Measurements from ENCODE around the gene GALNT9. TPM values are rescaled to one million over a fixed set of nuclear protein-coding genes. Genes with fewer than 3 reads are reported as not detected.

GALNT9 gene
- total RNA-seq, 2 donors from 2014 or later, result 4.0 to 10.8 TPM

DNA sequence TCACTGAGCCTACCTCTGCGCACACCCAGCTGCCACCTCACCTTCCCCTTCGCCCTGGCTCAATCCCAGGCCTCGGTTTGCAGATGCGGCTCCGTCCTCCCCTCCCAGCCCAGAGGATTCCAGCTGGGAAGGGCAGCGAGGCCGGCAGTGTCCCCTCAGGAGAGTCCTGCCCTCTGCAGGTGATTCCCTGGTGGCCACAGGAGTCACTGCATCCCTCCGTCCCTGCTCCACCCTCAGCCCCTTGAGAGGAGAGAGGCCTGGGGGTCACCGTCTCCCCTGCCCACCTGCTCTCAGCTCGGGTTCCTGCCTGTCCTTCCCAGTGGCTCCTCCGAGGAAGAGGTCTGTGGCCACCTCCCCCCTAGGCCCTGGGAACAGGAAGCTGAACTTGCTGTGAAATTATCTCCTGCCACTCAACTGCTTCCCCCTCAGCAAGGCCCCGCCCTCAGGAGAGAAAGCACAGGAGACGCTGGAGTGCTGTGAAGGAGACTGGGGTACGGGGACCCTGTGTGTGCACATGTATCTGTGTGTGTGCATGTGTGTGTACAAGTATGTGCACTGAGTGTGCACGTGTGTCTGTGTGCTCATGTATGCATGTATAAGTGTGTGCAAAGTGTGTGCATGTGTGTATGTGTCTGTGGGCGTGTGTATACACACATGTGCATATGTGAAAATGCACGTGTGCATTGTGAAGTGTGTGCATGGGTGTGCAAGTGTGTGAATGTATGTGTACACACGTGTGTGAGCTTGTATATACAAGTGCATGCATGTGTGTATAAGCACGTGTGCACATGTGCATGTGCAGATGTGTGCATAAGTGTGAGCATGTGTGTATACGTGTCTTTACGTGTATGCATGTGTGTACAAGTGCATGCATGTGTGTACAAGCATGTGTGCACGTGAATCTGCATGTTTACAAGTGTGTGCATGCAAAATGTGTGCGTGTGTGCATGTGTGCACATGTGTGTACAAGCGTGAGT, 13.2 kb upstream of the GALNT9 start:
- Histone ChIP-seq H3K27ac (no peak overlapping the region), H3K4me3 (no peak overlapping the region), H3K36me3 (no peaks in the 10 kb centered on the region), H3K4me1 (no peaks in the 10 kb centered on the region), H3K27me3 (no peaks in the 10 kb centered on the region), H3K9me3 (no peaks in the 10 kb centered on the region)
- no peak for DNase-seq (ENCODE audit: low spot score)
- TF ChIP-seq, protein P1, sequence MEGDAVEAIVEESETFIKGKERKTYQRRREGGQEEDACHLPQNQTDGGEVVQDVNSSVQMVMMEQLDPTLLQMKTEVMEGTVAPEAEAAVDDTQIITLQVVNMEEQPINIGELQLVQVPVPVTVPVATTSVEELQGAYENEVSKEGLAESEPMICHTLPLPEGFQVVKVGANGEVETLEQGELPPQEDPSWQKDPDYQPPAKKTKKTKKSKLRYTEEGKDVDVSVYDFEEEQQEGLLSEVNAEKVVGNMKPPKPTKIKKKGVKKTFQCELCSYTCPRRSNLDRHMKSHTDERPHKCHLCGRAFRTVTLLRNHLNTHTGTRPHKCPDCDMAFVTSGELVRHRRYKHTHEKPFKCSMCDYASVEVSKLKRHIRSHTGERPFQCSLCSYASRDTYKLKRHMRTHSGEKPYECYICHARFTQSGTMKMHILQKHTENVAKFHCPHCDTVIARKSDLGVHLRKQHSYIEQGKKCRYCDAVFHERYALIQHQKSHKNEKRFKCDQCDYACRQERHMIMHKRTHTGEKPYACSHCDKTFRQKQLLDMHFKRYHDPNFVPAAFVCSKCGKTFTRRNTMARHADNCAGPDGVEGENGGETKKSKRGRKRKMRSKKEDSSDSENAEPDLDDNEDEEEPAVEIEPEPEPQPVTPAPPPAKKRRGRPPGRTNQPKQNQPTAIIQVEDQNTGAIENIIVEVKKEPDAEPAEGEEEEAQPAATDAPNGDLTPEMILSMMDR (IDR thresholded peaks at IDR 0.05), result no peak

DNA sequence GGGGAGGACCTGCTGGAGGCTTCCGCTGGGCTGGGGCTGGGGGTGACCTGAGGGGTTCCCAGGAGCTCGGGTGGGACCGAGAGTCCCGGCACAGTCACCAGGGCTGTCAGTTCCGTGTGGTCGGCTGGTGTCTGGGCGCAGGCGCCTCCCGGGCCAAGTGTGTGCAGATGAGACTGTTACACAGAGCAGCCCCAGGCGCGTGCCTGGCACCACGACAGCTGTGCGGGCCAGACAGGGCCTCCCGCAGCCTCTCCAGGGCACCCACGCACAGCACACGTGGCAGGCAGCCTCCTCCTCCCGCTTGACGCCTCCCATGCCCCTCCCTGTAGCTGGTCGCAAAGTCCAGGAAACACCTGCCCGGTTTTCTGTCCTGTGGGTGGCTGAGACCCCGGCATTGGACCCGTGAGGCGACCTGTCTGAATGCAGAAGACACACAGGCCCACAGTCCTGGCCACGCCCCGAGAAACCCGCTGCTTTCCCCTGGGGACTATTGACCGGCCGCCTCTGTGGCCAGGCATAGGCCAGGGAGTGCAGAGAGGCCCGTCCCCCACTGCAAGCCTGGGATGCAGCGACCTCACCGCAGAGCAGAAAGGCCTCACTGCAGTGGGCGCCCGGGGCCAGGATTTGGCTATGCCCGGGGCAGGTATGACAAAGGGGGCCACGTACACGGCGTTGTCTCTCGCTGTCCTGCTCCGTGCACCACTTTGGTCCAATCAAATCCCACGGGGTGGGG, 12.1 kb upstream of the GALNT9 start:
- TF ChIP-seq, protein P1 (IDR thresholded peaks at IDR 0.05), result no peak
- no peaks in the 10 kb centered on the region for H3K4me1 ChIP-seq
- no peak overlapping the region for H3K4me3 ChIP-seq
- no peaks in the 10 kb centered on the region for H3K36me3 ChIP-seq
- DNase-seq (ENCODE audit: low spot score), result no peak
- H3K9me3 ChIP-seq, result no peaks in the 10 kb centered on the region
- no peak overlapping the region for H3K27ac ChIP-seq
- no peaks in the 10 kb centered on the region for H3K27me3 ChIP-seq

DNA sequence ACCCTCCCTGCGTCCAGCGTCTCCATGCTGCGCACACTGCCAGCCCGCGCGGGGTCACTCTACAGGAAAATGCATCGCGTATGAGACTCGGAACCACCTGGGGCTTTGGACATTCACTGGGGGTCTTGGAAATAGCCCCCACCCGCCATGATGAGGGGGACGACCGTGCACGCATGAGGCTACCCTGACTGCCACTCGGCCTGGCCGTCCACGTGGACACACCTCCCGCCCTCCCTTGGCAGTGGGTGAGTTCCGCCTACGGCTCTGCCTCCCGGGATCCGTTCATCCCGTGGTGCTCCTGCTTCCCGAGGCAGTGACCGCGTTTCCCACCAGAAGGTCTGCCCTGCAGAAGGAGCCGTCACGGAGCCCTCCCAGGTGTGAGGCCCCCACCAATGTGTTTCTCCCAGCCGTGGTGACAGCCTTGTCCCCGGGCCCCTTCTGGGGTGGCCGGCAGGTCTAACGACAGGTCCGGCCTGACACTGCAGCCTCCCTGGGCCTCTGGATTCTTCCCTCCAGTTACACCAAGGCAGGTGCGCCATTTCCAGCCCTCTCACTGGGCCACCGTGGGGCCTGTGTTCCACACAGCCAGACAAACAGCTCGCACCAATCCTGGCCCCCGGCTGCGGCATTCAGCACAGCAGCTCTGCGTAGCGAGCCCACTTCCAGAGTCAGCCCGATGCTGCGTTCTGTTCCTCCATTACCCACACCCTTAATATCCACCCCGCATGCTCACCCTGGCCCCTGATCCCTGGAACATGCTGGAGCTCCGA, 11.1 kb upstream of the GALNT9 start:
- no peaks in the 10 kb centered on the region for H3K9me3 ChIP-seq
- no peak overlapping the region for H3K27ac ChIP-seq
- H3K36me3 ChIP-seq, result no peaks in the 10 kb centered on the region
- H3K4me1 ChIP-seq, result no peaks in the 10 kb centered on the region
- H3K27me3 ChIP-seq, result no peaks in the 10 kb centered on the region
- no peak for DNase-seq (ENCODE audit: low spot score)
- TF ChIP-seq, protein P1 (IDR thresholded peaks at IDR 0.05), result no peak
- no peak overlapping the region for H3K4me3 ChIP-seq

DNA sequence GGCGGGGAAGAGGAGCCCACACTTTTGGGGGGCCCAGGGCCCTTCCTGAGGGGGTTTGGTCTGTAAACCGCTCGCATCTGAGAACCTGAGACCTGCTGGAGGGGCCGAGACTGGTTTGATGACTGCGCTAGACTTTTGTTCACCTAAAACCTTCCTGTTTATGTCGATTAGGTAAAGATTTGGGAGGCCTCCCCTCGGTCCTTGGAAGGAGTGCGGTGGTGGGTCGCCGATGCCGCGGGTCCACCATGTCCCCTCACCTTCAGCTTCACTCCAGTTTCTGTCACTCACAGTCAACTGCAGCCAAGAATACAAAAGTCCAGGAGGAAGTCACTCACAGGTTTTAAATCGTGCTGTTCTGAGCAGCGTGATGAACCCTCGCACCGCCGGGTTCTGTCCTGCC, 10.5 kb upstream of the GALNT9 start:
- TF ChIP-seq, protein P1 (IDR thresholded peaks at IDR 0.05), result no peak
- no peaks in the 10 kb centered on the region for H3K4me1 ChIP-seq
- no peaks in the 10 kb centered on the region for H3K9me3 ChIP-seq
- H3K36me3 ChIP-seq, result no peaks in the 10 kb centered on the region
- DNase-seq (ENCODE audit: low spot score), result no peak
- no peaks in the 10 kb centered on the region for H3K27me3 ChIP-seq
- no peak overlapping the region for H3K27ac ChIP-seq
- H3K4me3 ChIP-seq, result no peak overlapping the region

DNA sequence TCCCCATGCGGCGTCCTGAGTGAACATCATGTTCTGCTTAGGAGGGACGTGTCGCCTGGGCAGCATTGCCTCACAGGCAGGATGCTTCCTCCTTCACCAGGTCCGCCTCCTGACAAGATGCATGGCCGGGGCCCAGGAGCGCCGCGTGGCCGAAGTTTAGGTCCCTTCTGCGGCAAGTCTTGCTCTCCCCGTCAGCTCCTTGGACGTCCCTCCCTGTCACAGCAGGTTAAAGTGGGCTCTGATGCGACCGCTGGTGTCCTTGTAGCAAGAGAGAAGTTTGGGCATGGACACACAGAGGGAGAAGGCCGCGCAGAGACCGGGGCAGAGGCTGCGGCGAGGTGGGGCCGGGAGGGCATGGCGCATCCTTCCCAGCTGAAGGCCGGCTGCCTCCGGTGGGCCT, 9.4 kb upstream of the GALNT9 start:
- DNase-seq (ENCODE audit: low spot score), result no peak
- TF ChIP-seq, protein P1 (IDR thresholded peaks at IDR 0.05), result no peak
- H3K27me3 ChIP-seq, result no peaks in the 10 kb centered on the region
- no peaks in the 10 kb centered on the region for H3K36me3 ChIP-seq
- H3K4me1 ChIP-seq, result no peaks in the 10 kb centered on the region
- H3K9me3 ChIP-seq, result no peaks in the 10 kb centered on the region
- no peak overlapping the region for H3K4me3 ChIP-seq
- no peak overlapping the region for H3K27ac ChIP-seq
